Lower leg skin (tissue), 4 donors: ENCODE measurements around the gene MRFAP1L1. TPM values are rescaled to one million over a fixed set of nuclear protein-coding genes. Genes with fewer than 3 reads are reported as not detected.
A peak's percentile ranks its signal among the peaks of the same experiment; 100 is the strongest.

Source experiments
- DNase-seq, 2 donors: peaks; one replicate each; pipeline ENCODE4 v3.0.0-alpha.2; 2019; ENCODE audit warnings: low spot score in 2 of 2
- H3K4me3 ChIP-seq: fragments of 200-600 bp; sonication (generic); 2 replicates; pipeline ENCODE4 v1.5.1; 2017; ENCODE audit warnings: mild to moderate bottlenecking, low read depth; ENCODE audit not compliant: poor library complexity, severe bottlenecking
- POLR2A ChIP-seq, 2 donors: fragments of 450-650 bp; IDR thresholded peaks; one replicate each; pipeline ENCODE4 v1.6.1; 2016 to 2017; ENCODE audit warnings: antibody characterized with exemption in 2 of 2, mild to moderate bottlenecking in 1 of 2, moderate library complexity in 1 of 2
- WGBS, 2 donors: methylation state at CpG; one replicate each; pipeline ENCODE4 v1.1.5; 2018; 5-methylcytosine and 5-hydroxymethylcytosine counted together
- intact Hi-C: fragments of 100-400 bp; cut with DNase I; formaldehyde crosslinking; loops from one replicate; pipeline ENCODE4 v1.15.0; 2023; ENCODE audit warnings: low total_unique reads
- total RNA-seq, 4 donors: library from RNA; depleted of rRNA; stranded (reverse); fragments of >200 nt; gene quantifications; one replicate each; pipeline ENCODE4 v1.1.0, GENCODE V29; 2016
- TF ChIP-seq, protein P1 (sequence below), 3 donors: fragments of 450-650 bp; IDR thresholded peaks; one replicate each; pipeline ENCODE4 v1.5.1; 2016; ENCODE audit warnings: antibody characterized with exemption in 3 of 3, mild to moderate bottlenecking in 3 of 3, moderate library complexity in 2 of 3

Gene MRFAP1L1
- total RNA-seq, 4 donors from 2014 or later = 52.8 to 73.8 (median 69.1) TPM

GRCh38 chr4:6721121-6721520 is 11.5 kb upstream of the MRFAP1L1 start:
- WGBS, 2 donors = 95 to 98% methylated on average over 10 of the region's 10 CpGs
- no peak for TF ChIP-seq POLR2A (IDR thresholded peaks at IDR 0.05)
- TF ChIP-seq, protein P1, sequence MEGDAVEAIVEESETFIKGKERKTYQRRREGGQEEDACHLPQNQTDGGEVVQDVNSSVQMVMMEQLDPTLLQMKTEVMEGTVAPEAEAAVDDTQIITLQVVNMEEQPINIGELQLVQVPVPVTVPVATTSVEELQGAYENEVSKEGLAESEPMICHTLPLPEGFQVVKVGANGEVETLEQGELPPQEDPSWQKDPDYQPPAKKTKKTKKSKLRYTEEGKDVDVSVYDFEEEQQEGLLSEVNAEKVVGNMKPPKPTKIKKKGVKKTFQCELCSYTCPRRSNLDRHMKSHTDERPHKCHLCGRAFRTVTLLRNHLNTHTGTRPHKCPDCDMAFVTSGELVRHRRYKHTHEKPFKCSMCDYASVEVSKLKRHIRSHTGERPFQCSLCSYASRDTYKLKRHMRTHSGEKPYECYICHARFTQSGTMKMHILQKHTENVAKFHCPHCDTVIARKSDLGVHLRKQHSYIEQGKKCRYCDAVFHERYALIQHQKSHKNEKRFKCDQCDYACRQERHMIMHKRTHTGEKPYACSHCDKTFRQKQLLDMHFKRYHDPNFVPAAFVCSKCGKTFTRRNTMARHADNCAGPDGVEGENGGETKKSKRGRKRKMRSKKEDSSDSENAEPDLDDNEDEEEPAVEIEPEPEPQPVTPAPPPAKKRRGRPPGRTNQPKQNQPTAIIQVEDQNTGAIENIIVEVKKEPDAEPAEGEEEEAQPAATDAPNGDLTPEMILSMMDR (IDR thresholded peaks at IDR 0.05) = no peak
- H3K4me3 ChIP-seq = no peak overlapping the region
- DNase-seq = peak in 1 of 2 donors; percentile 78
- intact Hi-C loops = loop anchor here (5.0 to 10.0 kb wide), 2 partner anchors 151 to 354 kb away; no protein-coding TSS in a partner anchor

GRCh38 chr4:6720202-6720699 is 10.6 kb upstream of the MRFAP1L1 start:
- DNase-seq = peak; percentile 73 to 96
- 4 to 6% methylated on average over 14 of the region's 14 CpGs for WGBS, 2 donors
- intact Hi-C loops = loop anchor here (5.0 to 10.0 kb wide), 2 partner anchors 152 to 355 kb away; no protein-coding TSS in a partner anchor
- H3K4me3 ChIP-seq = no peak overlapping the region
- TF ChIP-seq POLR2A (IDR thresholded peaks at IDR 0.05) = no peak
- TF ChIP-seq, protein P1 (IDR thresholded peaks at IDR 0.05) = peak in 1 of 3 donors; percentile 65

GRCh38 chr4:6719611-6720179 is 10.0 kb upstream of the MRFAP1L1 start:
- DNase-seq = peak in 1 of 2 donors; percentile 36
- 64% methylated on average over 8 of the region's 8 CpGs for WGBS, 2 donors

GRCh38 chr4:6718932-6719610 is 9.4 kb upstream of the MRFAP1L1 start:
- 81 to 85% methylated on average over 7 of the region's 7 CpGs for WGBS, 2 donors
- TF ChIP-seq, protein P1 (IDR thresholded peaks at IDR 0.05) = no peak
- TF ChIP-seq POLR2A (IDR thresholded peaks at IDR 0.05) = no peak
- intact Hi-C loops = no loop called here
- no peak for DNase-seq
- H3K4me3 ChIP-seq = no peak overlapping the region

More at GRCh38 chr4:6719611-6720179, 10.0 kb upstream of the MRFAP1L1 start:
- TF ChIP-seq, protein P1 (IDR thresholded peaks at IDR 0.05) = no peak
- TF ChIP-seq POLR2A (IDR thresholded peaks at IDR 0.05) = no peak
- no peak overlapping the region for H3K4me3 ChIP-seq
- intact Hi-C loops = loop anchor here (5.0 to 10.0 kb wide), 2 partner anchors 153 to 355 kb away; no protein-coding TSS in a partner anchor

DNA sequence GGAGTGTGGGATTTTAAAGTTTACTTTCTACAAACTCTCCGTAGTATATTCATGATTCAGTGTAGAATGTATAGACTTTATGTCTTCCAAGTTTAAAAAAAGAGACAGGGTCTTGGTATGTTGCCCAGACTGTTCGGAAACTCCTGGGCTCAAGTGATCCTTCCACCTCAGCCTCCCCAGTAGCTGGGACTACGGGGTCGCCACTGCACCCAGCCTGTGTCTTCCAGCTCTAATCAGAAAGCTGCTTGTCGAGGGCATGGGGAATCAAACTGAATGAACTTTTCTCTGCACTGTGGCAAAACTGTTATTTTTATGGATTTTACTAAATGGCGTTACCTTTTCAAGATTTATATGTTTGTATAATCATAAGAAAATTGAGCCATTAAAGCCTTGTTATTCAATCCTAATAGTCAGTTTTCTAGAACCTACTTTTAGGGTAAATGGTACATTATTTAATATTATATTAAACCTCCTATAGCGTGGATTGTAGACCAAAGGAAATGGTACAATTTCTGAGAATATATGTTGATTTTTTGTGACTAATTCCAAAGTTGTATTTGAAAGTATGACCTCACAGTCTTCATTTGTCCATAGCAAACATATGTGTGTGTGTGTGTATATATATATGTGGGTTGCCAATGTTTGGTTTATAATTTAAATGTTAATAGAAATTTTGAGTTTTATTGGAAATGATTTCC is 7.4 kb upstream of the MRFAP1L1 start:
- peak in 1 of 2 donors; percentile 63 for DNase-seq
- H3K4me3 ChIP-seq = peak overlapping the region; percentile 81
- TF ChIP-seq, protein P1 (IDR thresholded peaks at IDR 0.05) = no peak
- TF ChIP-seq POLR2A (IDR thresholded peaks at IDR 0.05) = no peak
- 22 to 26% methylated on average over 7 of the region's 7 CpGs for WGBS, 2 donors
- intact Hi-C loops = no loop called here
